ENCODE results near the gene CCDC33.
A peak's percentile ranks its signal among the peaks of the same experiment; 100 is the strongest.

The CCDC33 gene

DNA sequence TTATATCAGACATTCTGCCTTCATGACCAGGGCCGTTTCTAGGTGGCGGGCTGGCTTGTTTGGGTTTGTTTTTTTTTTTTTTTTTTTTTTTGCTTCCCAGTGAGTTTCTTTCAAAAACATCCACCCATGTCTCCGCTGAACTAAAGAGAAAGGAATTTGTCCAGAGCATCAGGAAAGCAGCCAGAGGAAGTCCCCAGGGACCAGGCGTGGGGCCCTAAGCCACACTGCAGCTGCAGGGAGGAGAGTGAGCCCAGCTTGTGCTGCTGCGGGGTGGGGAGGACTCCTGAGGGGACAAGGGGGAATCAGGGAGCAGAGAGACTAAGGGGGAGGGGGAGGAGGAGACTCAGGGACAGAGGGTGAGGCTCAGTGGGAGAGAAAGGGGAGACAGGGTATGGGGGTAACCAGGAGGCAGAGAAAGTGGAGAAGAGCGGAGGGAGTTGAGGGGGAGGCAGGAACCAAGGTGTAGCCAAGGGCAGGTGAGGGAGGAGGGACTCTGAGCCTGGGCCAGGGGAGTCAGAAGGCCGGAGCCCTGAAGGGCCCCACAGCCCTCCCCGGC, 81.8 kb downstream of the CCDC33 start:
- DNase-seq = peak; percentile 36

DNA sequence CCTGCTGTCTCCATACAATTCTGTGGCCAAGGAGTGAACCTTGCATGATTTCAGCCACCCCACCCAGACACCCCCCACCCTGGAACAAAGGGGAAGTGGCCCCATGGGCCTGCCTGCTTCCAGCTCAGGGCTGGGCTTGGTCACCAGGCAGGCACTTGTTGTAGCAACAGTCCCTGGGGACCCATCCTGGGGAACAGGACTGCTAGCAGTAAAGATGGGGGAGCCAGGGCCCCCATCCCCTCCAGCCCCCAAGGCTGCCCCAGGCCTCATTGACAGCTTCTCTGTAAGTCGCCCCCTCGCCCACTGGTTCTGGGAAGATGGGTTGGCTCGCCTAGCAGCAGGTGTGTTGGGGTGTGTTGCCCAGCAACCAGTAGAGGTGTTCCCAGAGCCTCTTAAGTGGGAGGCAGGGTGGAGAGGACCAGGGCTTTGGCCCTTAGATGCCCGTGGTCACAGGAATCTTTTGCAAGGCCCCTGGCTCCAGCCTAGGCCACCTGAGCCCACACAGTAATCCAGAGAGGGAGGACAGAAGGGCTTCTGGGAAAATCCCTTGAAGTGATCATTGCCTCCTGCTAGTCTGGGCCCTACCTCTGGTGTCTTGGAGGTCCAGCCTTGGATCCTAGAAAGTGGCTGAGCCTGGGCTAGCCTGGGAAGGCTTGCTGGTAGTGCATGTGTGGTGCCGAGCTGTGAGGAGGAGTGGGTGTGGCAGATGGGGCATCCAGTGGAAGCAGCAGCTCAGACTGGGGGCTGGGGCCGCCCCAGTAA, 82.4 kb downstream of the CCDC33 start:
- no peak for DNase-seq

DNA sequence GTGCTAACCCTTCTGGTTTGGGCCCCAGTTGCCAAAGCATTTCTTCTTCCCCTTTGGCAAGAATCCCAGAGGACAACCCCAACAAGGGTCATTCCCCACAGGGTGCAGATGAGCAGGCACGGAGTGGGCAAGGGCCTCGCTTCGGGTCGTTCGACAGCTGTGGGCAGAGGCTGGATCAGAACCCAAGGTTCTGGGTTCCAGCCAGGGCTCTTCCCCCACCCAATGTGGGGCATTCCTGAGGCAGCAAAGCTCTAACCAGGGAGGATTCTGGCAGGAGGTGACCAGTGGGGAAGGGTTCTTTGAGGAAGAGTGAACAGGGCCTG, 83.0 kb downstream of the CCDC33 start:
- DNase-seq = no peak

DNA sequence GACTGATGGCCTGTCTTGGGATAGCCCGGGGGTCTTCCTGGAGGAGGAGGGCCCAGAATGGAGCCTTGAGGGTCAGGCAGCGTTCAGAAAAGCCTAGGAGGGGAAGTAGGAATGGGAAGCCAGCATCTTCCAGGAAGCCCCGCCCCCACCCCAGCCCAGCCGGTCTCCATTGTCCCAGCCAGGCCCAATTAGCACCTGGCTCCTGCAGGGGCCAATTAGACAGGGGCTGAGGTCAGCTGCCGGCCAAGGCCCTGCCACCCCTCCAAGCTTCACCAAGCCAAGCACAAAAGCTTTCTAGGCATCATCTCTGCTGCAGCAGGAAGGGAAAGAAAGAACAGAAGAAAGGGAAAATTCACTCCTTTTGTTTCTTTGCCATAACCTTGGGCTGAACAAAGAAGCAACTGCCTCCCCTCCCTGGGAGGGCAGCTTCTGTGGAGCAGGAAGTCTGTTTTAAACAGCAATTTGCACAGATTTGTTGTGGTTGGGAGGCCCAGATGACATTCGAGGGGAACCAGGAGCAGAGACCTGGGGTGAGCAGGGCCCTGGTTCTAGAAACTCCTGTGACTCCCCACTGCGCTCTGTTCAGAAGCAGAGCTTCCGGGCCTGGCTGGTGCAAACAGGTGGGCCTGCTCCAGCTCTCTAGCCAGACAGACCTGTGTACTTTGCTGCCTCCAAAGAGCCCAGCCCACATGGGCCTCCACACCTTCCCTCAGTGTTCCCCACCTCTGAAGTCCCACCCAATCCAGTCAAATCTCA, 83.6 kb downstream of the CCDC33 start:
- no peak for DNase-seq

DNA sequence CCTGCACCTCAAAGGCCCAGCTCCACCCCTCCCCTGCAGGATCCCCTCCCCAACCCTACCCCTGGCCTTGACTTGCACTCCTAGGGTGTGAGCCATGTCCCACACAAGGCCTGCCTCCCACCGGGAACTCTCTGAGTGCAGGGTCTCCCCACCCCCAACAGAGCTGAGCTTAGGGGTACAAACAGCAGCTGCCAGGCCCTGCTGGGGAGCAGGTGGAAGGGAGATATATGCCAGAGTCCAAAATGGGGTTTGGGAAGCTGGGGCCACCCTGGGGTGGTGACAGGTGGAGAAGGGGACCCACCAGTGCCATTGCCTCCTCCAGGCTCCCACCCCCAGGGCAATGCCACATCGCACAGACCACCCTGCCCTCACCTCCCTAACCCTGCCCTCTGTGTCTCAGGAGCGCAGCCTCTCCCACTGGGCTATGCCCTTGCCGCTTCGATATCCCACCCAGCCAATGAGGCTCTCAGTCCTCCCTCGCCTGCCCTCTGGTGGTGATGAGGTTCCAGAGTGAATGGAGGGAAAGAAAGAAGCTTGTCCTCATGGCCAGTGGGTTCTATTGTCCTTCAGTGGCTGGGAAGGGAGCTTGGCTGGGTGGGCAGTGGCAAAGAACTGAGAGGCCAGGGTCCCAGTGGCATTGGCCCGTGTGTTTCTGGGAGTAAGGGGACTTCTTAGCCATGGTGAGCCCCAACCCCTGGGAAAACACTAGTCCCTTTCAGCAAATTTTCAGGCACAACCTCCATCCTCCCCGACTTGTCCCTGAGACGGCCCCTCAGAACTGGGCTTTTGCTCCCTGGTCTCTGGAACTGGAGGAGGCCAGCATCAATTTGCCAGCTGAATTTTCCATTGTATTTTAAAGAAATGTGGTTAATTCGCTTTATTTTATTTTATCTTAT, 84.5 kb downstream of the CCDC33 start:
- DNase-seq = no peak

DNA sequence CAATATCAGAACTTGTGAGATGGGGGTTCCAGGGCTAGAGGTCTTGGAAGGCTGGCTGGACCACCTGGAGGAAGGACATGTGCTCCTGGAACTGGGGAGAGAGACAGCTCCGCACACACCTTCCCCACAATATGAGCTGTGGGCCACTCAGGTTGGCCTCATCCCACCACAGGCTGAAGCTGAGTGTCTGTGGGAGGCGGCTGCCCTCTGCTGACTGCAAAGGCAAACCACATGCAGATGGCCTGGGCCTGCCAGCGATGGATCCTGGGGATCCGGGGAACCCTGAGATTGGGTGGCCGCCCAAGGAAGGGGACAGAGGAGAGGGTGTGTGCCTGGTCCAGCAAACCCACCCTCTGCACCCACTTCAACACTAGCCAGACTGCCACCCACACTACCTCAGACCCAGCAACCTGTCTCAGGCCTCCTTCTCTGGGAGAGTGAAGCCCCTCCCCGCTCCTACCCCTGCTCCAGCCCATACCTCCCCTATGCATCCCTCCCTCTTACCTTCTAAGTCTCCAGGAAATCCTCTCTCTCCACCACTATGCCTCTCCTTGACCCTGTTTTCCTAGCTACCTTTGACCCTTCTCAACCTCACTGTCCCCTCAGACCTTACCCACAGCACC, 86.5 kb downstream of the CCDC33 start:
- DNase-seq = no peak

DNA sequence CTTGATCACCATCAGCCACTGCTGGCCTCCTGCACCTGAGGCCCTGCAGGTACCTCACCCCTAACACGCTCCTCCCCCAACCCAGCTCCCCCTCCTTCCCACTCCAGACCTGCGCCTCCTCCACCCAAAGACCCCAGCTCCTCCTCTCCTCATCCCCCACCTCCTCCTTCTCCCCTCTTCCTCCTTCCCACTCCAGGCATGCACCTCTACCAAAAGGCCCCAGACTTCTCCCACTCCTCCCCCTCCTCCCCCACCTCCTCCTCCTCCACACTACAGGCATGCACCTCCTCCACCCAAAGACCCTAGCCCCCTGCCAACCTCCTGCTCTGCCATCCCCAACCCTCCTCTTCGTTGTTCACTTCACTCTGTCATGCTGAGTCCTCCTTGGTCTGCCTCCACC, 88.6 kb downstream of the CCDC33 start:
- DNase-seq = no peak

DNA sequence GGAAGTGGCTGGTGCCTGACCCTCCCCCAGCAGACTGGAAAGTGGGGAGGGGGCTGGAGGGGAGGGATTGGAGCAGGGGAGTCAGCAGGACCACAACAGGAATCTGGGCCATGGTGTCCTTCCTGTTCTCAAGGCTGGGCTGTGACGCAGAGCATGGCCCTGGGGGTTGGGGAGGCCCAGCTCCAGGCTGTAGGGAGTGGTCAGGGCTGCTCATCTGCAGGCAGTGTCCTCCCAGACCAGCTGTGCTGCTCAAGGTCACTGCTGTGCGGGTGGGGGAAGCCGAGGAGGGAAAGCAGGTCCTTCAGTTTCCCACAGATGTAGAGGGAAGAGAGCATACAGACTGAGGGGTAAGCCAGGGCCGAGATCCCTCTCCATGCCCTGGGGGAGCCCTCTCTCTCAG, 90.6 kb downstream of the CCDC33 start:
- no peak for DNase-seq

DNA sequence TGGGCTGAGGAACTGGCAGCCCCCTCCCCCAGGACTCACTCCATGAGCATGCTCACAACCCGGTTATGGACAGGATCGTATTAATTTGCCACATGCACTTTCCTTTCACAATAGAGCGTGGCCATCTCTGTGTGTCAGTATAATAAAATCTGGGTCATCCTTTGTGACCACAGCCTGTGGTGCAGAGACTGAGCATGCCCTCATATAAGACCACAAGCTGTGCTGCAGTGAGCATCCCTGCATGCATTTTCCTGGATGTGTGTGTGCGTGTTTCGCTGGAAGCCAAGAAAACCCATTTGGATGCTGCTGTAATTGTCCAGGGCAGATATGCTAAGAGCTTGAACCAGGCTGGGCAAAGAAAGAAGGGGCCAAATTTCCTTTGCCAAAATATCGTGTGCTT, 91.6 kb downstream of the CCDC33 start:
- DNase-seq = no peak

DNA sequence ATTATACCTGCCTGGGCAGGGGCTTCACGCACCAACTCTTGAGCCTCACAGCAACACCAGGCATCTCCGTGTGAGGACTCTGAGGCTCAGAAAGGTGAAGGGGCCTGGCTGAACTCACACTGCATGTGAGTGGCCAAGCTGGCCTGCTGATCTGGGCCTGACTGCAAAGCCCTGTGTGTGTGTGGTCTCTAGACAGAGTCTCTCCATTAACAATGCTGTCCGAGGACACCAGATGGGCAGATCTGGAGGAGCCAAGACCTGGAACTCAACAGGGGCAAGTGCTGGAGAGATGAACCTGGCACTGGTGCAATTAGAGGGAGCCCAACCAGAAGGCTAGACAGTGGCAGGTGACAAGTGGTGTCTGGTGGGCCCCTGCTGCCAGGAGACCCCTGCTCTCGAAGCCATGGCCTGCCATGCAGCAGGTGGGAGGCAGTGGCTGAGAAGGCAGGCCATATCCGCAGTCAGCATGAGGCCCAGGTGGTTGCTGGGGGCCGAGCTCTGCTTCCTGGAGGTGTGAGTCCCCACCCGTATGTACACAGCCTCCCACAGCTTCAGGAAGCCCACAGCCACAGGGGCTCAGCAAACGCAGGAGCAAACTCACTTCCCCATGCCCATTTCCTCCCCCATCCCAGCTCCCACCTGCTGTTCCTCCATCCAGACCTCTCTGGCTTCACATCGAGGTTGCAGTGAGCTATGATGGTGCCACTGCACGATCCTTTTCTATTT, 92.4 kb downstream of the CCDC33 start:
- no peak for DNase-seq

DNA sequence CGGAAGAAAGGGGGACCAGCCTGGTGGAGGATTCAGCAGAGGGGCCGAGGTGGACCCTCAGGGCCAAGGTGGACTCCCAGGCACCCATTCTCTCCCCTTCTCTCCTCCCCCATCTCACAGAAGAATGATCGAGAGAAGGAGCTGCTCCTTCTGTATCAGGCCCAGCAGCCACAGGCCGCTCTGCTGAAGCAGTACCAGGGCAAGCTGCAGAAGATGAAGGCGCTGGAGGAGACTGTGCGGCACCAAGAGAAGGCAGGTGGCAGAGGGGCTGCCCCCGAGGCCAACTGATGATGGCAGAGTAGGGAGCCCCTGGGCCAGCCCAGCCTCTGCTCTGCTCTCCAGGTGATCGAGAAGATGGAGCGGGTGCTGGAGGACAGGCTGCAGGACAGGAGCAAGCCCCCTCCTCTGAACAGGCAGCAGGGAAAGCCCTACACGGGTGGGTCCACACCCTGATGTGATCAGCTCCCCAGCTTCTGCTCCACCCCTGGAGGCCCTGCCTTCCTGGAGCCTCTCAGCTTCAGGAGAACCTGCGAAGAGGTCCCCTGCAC, 94.8 kb downstream of the CCDC33 start:
- DNase-seq = no peak

DNA sequence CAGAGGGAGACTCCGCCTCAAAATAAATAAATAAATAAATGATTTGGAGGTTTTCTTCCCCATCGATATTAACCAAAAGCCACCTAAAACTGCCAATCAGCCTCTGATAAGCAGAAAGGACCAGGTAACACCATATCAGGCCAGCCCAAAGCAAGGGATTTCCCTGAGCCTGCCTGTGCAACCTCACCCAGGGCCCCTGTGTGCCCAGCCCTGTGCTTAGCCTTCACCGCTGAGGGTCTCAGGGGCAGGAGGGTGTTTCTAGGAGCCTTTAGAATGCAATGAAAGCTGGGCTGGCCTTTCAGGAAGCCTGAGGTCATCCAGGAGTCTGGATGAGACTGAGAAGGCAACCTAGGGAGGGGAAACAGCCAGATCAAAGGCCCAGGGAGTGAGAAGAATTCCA, 95.9 kb downstream of the CCDC33 start:
- no peak for DNase-seq

DNA sequence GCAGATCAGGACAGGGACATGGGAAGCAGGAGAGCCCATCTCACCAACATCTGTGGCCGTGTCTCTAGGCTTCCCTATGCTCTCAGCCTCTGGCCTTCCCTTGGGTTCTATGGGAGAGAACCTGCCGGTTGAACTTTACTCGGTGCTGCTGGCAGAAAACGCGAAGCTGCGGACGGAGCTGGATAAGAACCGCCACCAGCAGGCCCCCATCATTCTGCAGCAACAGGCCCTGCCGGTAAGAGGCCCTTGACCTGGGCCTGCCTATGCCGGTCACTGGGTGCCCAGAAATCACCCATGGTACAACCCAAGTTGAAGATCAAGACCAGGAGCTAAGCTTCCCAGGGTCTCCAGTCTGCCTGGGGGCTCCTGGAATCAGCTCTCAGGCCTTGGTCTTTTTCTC, 96.5 kb downstream of the CCDC33 start:
- DNase-seq = no peak

DNA sequence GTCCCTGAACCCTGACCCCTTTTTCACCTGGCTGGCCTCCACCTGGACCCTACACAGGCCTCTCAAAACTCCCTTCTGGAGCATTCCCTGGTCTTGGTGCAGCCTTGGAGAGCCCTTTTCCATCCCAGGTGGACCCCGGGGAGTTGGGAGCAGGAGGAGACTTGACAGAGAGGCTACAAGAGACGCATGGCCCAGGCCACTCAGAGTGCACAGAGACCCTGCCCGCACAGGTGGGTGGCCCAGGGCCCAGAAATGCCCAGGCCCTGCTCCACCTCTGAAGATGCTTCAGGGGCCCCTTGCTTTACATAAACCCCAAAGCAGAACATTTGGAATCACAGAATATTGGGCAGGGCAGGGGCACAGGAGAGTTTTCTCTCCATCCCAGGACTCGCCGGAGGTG, 97.0 kb downstream of the CCDC33 start:
- no peak for DNase-seq

DNA sequence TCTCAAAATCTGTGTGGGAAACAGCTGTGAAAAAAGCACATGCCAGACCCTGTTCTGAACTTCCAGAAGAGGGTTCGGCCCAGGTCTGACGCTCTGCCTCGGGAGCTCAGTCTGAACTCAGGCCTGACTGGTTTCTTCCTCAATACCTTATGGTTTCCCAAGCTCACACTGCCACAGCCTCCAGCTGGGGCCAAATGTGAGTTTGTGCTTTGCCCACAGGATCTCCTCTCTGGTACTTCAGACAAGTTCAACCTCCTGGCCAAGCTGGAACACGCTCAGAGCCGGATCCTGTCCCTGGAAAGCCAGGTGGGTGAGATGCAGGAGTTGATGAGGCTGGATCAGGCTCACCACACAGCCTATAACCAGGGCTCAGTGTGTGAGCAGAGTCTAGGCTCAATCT, 97.5 kb downstream of the CCDC33 start:
- DNase-seq = no peak

DNA sequence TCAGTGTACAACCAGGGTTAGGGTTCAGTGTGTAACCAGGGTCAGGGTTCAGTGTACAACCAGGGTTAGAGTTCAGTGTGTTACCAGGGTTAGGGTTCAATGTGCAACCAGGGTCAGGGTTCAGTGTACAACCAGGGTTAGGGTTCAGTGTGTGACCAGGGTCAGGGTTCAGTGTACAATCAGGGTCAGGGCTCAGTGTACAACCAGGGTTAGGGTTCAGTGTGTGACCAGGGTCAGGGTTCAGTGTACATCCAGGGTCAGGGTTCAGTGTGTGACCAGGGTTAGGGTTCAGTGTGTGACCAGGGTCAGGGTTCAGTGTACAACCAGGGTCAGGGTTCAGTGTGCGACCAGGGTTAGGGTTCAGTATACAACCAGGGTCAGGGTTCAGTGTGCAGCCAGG, 98.0 kb downstream of the CCDC33 start:
- no peak for DNase-seq

DNA sequence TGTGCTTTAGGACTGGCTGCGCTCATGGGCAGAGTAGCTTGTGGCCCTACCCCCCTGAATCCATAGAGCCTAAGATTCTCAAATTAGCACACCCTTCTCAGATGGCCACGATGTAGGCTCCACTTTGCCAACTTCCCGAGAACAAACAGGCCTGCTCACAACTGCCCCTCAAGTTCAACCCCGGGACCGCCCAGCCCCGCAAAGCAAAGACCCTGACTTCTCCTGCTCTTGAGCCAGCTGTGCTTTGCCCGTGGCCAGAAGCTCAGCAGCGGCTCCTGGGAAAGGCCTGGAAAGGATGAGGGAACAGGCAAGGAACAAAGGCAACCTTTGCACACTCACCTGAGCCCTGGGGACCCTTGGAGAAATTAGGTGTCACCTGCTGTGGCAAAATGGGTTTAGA, 99.3 kb downstream of the CCDC33 start:
- DNase-seq = no peak

DNA sequence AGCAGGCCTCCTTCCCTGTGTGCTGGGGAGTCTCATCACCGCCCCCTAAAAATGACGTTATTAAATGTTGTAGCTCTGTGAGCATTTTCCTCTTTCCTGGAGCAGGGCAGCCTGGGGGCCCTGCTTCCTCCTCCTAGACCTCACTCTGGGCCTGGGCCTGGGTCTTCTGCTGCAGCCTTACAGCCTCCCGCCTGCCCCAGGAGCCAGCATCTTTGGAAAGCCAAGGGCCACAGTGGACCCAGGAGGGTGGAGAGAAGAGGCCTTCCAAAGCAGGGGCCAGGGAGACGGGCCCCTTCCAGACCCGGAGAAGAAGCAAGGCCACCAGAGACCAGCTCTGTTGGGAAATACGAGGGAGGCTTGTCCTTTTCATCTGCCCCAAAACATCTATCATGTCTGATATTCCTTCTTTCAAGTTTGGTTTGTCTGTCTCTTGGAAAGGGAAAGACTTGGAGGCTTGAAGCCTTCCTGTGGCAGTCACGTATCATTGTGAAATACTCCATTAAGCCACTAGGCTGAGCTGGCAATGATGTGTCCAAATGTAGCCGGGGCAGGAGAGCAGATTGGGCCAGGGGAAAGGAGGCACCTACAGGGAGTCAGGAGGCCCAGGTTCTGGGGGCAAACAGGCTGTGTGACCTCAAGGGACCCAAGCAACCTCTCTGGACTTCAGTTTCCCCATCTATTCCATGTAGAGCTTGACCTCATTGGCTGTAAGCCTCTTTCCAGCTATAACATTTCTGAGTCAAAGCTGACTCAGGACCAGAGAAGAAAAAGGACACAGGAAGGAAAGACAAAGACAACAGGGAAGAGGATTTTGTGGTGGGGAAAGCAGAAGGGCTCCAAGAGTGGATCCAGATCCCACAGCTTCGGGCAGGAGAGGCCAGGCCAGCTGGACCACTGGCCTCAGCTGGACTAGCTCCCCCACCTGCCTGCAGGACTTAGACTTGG, 100.2 kb downstream of the CCDC33 start:
- no peak for DNase-seq

DNA sequence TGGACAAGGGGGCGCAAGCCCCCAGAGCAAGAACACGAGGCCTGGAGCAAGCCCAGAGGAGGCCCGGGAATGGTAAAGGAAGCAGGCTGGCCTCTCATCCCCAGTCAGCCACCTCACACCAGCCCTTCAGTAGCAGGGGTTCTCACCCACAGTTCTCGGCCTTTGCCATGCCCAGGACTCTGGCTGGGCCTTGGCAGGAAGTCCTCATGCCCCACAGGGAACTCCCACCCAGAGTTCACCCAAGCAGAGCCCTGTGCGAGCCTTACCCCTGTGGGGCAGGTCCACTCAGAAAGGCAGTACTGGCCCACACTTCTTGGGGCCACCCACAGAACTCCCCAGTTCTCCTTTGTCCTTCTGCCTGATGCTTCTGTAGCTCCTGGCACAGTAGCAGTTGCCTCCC, 101.0 kb downstream of the CCDC33 start:
- no peak for DNase-seq

DNA sequence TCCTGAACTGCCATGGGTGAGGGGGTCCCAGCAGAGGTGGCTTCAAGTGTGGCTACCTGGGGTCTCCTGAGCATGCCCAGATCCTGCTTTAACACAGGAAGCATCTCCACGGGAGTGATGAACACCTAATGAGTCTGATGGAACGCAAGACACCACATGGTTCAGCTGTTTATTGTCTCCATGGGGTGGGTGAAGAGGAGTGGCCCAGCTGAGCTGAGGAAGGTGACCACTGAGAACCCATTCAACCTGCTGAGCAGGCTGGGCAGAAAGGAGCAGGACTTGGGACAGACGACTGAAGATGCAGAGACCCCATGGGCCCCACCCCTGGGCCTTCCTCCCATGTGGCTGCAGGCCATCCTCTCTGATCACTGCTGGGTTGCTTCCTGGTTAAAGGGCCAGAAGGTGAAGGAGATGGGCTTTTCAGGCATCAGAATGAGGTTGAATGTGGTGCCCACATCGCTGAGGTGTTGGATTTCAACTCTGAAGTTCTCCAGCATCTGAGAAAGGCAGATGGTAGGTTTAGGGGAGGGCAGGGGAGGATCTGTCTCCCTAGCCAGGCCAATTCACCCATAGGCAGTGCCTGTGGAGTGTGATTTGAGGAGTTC, 101.6 kb downstream of the CCDC33 start:
- DNase-seq = no peak

Data from NCI-H526 treated with DMSO at 0.1 percent for 48 hours (cell line).